Stomach smooth muscle (tissue), 2 donors: ENCODE measurements around the gene ZNF853.
A peak's percentile ranks its signal among the peaks of the same experiment; 100 is the strongest.
"Not testable (repeated sequence)": the region's sequence is repeated elsewhere in the genome, so short reads cannot be mapped to it uniquely, and the experiment has no call there.

ENCODE experiments used
- H3K27ac ChIP-seq: one replicate; pipeline ENCODE4 v1.7.0; 2013; ENCODE audit warnings: mild to moderate bottlenecking, low read length, inconsistent platforms
- H3K27me3 ChIP-seq, 2 donors: one replicate each; pipeline ENCODE4 v1.7.0; 2013; ENCODE audit warnings: low read length in 2 of 2; ENCODE audit not compliant: insufficient read depth in 2 of 2, control insufficient read depth in 1 of 2
- H3K36me3 ChIP-seq, 2 donors: one replicate each; pipeline ENCODE4 v1.7.0; 2013; ENCODE audit warnings: low read length in 2 of 2; ENCODE audit not compliant: control insufficient read depth in 2 of 2, insufficient read depth in 2 of 2
- H3K4me1 ChIP-seq: one replicate; pipeline ENCODE4 v1.7.0; 2013; ENCODE audit warnings: low read length; ENCODE audit not compliant: control insufficient read depth, insufficient read depth
- H3K4me3 ChIP-seq, 2 donors: one replicate each; pipeline ENCODE4 v1.7.0; 2013; ENCODE audit warnings: low read length in 2 of 2
- H3K9ac ChIP-seq, 2 donors: one replicate each; pipeline ENCODE4 v1.7.0; 2013; ENCODE audit warnings: low read length in 2 of 2, mild to moderate bottlenecking in 1 of 2
- H3K9me3 ChIP-seq, 2 donors: one replicate each; pipeline ENCODE4 v1.7.0; 2013; ENCODE audit warnings: low read length in 2 of 2; ENCODE audit not compliant: control insufficient read depth in 2 of 2
- donor health status: healthy.
- donor health status: Pancreatic carcinoma.

The ZNF853 gene

GRCh38 chr7:6623589-6624245, 8.3 kb downstream of the ZNF853 start:
- Histone ChIP-seq H3K4me1 (no peaks in the 10 kb centered on the region), H3K27me3 (no peaks in the 10 kb centered on the region), H3K9ac (no peak overlapping the region), H3K4me3 (no peak overlapping the region), H3K9me3 (no peaks in the 10 kb centered on the region), H3K27ac (no peak overlapping the region), H3K36me3 (peaks cover 8 to 12% of the 10 kb centered on the region in 2 donors)

GRCh38 chr7:6624246-6624611, 8.8 kb downstream of the ZNF853 start:
- Histone ChIP-seq H3K27ac (no peak overlapping the region), H3K9me3 (no peaks in the 10 kb centered on the region), H3K4me1 (no peaks in the 10 kb centered on the region), H3K4me3 (no peak overlapping the region), H3K27me3 (no peaks in the 10 kb centered on the region), H3K36me3 (peaks cover 8 to 12% of the 10 kb centered on the region in 2 donors), H3K9ac (no peak overlapping the region)

GRCh38 chr7:6628045-6628444, 12.6 kb downstream of the ZNF853 start:
- no peaks in the 10 kb centered on the region for H3K27me3 ChIP-seq
- H3K4me1 ChIP-seq: no peaks in the 10 kb centered on the region
- no peak overlapping the region for H3K27ac ChIP-seq
- H3K36me3 ChIP-seq: peaks cover 0 to 3% of the 10 kb centered on the region in 2 donors
- no peaks in the 10 kb centered on the region for H3K9me3 ChIP-seq
- no peak overlapping the region for H3K9ac ChIP-seq
- H3K4me3 ChIP-seq: no peak overlapping the region

GRCh38 chr7:6630007-6630849, 14.8 kb downstream of the ZNF853 start:
- Histone ChIP-seq H3K27ac (no peak overlapping the region), H3K4me1 (no peaks in the 10 kb centered on the region), H3K36me3 (no peaks in the 10 kb centered on the region)

GRCh38 chr7:6631605-6632004, 16.2 kb downstream of the ZNF853 start:
- peaks cover 6% of the 10 kb centered on the region for H3K4me1 ChIP-seq
- H3K9ac ChIP-seq: no peak overlapping the region
- no peak overlapping the region for H3K27ac ChIP-seq
- no peaks in the 10 kb centered on the region for H3K9me3 ChIP-seq
- no peaks in the 10 kb centered on the region for H3K36me3 ChIP-seq
- no peak overlapping the region for H3K4me3 ChIP-seq
- no peaks in the 10 kb centered on the region for H3K27me3 ChIP-seq

More at GRCh38 chr7:6630007-6630849, 14.8 kb downstream of the ZNF853 start:
- no peak overlapping the region for H3K9ac ChIP-seq
- no peak overlapping the region for H3K4me3 ChIP-seq
- no peaks in the 10 kb centered on the region for H3K9me3 ChIP-seq
- no peaks in the 10 kb centered on the region for H3K27me3 ChIP-seq

GRCh38 chr7:6634021-6634420, 18.6 kb downstream of the ZNF853 start:
- Histone ChIP-seq H3K27ac (no peak overlapping the region), H3K4me3 (no peak overlapping the region), H3K9me3 (no peaks in the 10 kb centered on the region), H3K9ac (no peak overlapping the region), H3K4me1 (peaks cover 18% of the 10 kb centered on the region), H3K36me3 (no peaks in the 10 kb centered on the region), H3K27me3 (no peaks in the 10 kb centered on the region)

- not testable (repeated sequence) for H3K9ac ChIP-seq, H3K9me3 ChIP-seq, H3K36me3 ChIP-seq, H3K27me3 ChIP-seq, H3K27ac ChIP-seq, H3K4me3 ChIP-seq
- H3K4me1 ChIP-seq: peaks cover 18% of the 10 kb centered on the region
Measured at GRCh38 chr7:6634971-6635370, 19.6 kb downstream of the ZNF853 start.

GRCh38 chr7:6636741-6637543, 21.5 kb downstream of the ZNF853 start, which contains the start of gene ZNF316:
TSS of gene ZNF316 (plus strand) at chr7:6637318. CDS start at chr7:6642410, 5,092 bp downstream.
- Histone ChIP-seq H3K36me3 (peaks cover 2 to 5% of the 10 kb centered on the region in 2 donors), H3K27me3 (no peaks in the 10 kb centered on the region), H3K27ac (peak within 1 kb of the TSS; percentile 11), H3K4me1 (peaks cover 18% of the 10 kb centered on the region), H3K9me3 (no peaks in the 10 kb centered on the region), H3K4me3 (peak within 1 kb of the TSS; percentile 80 to 81), H3K9ac (peak within 1 kb of the TSS; percentile 73 to 85)

GRCh38 chr7:6637544-6638229, 22.3 kb downstream of the ZNF853 start:
- H3K4me1 ChIP-seq: peaks cover 18% of the 10 kb centered on the region
- H3K36me3 ChIP-seq: peaks cover 5 to 12% of the 10 kb centered on the region in 2 donors
- no peaks in the 10 kb centered on the region for H3K27me3 ChIP-seq
- no peaks in the 10 kb centered on the region for H3K9me3 ChIP-seq
- peak overlapping the region; percentile 68 to 73 for H3K9ac ChIP-seq
- H3K4me3 ChIP-seq: peak overlapping the region; percentile 69 to 79
- no peak overlapping the region for H3K27ac ChIP-seq

GRCh38 chr7:6639032-6639431, 23.6 kb downstream of the ZNF853 start:
- Histone ChIP-seq H3K4me1 (peaks cover 18% of the 10 kb centered on the region), H3K36me3 (peaks cover 12 to 23% of the 10 kb centered on the region in 2 donors), H3K9me3 (no peaks in the 10 kb centered on the region), H3K9ac (no peak overlapping the region), H3K27me3 (no peaks in the 10 kb centered on the region), H3K4me3 (peak overlapping the region in 1 of 2 donors; percentile 79), H3K27ac (no peak overlapping the region)
